PC-3 (cell line): ENCODE results near the gene DLEU7.

Experiments
- CTCF ChIP-seq: fragments of 300-600 bp; sonication (generic); conservative IDR thresholded peaks from 2 replicates; pipeline ENCODE4 v1.5.1; 2017; ENCODE audit warnings: antibody characterized with exemption, low read depth, mild to moderate bottlenecking, low read length
- EZH2 ChIP-seq: fragments of 300-600 bp; sonication (generic); IDR thresholded peaks from one replicate; pipeline ENCODE4 v1.6.1; 2017; ENCODE audit warnings: antibody characterized with exemption, mild to moderate bottlenecking, low read length; ENCODE audit not compliant: unreplicated experiment

- TF ChIP-seq CTCF = no peak
- no peak for TF ChIP-seq EZH2
These were observed 12.2 kb upstream of the DLEU7 start for GRCh38 chr13:50855681-50856080.
